GM10847 (cell line): ENCODE results near the gene AMPD2.

Experiments
- POLR2A ChIP-seq: IDR thresholded peaks from 2 replicates; pipeline ENCODE4 v1.6.1; 2011; ENCODE audit not compliant: insufficient read length; ENCODE audit errors: extremely low read depth

AMPD2 gene

GRCh38 chr1:109610609-109611307, 8.9 kb upstream of the AMPD2 start:
- TF ChIP-seq POLR2A: no peak

DNA sequence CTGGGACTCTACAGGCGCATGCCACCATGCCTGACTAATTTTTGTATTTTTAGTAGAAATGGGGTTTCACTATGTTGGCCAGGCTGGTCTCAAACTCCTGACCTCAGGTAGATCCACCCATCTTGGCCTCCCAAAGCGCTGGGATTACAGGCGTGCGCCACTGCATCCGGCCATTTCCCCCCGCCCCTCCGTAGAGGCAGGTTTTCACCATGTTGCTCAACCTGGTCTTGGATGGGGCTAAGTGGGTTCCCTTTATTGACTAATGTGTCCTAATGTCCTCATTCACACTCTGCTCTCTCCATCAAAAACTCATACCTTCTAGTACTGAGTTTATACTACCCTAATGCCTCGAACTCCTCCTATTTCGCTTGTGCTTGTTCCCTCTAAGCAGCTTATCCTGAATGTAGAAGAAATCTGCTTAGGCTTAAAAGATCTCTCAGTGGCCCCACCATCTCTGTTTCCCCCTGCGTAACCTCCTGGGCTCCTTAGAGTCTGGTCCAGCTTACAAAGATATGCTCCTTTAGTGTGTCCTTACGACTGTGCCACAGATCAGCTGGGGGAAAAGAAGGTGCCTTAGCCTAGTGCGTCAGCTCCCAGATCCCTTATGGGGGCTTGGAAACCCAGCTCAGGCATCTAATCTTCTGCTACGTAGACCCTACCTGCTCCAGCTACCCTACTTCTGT, 8.2 kb upstream of the AMPD2 start:
- TF ChIP-seq POLR2A: no peak

GRCh38 chr1:109613361-109614147, 6.1 kb upstream of the AMPD2 start:
- TF ChIP-seq POLR2A: no peak

DNA sequence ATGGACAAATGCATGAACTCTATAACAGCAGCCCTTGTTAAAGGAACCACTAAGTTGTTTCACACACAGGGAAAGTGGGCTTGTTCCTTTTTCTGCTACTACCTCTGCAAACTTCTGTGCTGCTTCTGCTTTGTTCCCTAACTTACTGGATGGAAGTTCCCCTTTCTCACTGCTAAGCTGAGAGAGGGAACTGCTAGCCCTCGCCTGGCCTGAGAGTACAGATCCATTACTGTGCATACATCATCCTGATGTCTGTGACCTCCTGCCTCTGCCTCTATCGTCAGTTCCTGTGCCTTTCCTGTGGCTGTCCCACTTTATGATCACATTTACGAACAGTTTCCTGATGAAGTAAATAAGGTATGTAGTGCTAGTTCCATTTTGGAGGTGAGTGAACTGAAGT, 3.8 kb upstream of the AMPD2 start:
- TF ChIP-seq POLR2A: no peak

GRCh38 chr1:109616391-109616790, 3.2 kb upstream of the AMPD2 start:
- TF ChIP-seq POLR2A: no peak

DNA sequence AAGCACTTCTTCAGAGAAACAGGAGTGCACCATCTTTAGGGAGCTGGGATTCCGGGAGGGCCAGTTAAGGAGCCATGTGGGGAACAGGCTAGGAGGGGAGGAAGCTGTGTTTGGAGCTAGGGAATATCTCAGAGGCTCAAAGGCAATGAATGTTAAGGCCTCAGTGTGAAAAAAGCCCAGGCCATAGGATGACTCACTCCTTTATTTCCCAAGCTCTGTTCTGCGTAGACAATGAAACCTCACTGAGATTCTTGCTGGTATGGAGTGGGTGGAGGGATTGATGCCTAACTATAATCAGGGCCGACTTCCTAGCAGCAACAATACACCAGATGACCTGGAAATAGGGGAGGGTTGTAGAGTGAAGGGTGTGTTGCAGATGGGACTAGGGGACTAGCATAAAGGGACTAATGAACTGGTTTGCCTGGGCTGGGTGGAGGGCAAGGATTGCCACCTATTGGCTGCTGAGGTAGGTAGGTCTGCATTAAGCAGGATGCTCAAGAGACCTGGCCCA, 2.3 kb upstream of the AMPD2 start:
- no peak for TF ChIP-seq POLR2A

- no peak for TF ChIP-seq POLR2A
Measured at GRCh38 chr1:109618661-109619575, 719 bp upstream of the AMPD2 start.

- no peak for TF ChIP-seq POLR2A
Measured at GRCh38 chr1:109620401-109620791, 759 bp downstream of the AMPD2 start.

- peak; percentile 21 for TF ChIP-seq POLR2A
Measured at GRCh38 chr1:109620841-109621286, 1.2 kb downstream of the AMPD2 start.

GRCh38 chr1:109621379-109622136, 1.9 kb downstream of the AMPD2 start:
- no peak for TF ChIP-seq POLR2A

- no peak for TF ChIP-seq POLR2A
Measured at GRCh38 chr1:109622137-109622892, 2.7 kb downstream of the AMPD2 start.

- no peak for TF ChIP-seq POLR2A
Measured at GRCh38 chr1:109622895-109623294, 3.3 kb downstream of the AMPD2 start.

DNA sequence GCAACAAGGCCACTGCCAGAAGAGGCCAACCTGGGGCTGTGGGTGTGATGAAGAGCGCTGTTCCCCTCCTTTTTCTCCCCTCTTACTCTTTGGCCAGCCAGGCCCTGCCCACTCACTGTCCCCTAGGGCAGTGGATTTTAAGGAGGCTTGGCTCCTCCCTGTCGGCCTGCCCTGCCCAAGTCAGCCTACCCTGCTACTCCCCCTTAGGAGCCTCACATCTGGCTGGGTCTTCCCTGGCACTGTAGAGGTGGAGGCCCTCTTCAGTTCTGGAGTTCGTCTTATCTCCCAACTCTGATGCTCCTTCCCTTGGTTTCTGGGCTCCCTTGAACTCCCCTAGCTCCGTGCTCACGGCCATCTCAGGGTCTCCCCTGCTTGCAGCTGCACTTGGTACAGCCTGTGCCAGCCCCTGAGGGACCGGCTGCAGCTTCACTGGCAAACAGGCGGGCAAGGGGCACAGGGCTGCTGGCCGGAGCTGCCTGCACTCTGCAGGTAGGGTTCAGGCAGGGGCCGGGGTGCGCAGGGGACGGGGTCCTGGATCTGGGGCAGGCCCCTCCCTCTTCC, 4.0 kb downstream of the AMPD2 start:
- no peak for TF ChIP-seq POLR2A
